Measurements from ENCODE around the gene ARMC9.

- TF ChIP-seq POLR2A (IDR thresholded peaks at IDR 0.05; ENCODE audit: low read depth, low read length) (no peak), EZH2 (IDR thresholded peaks at IDR 0.05; ENCODE audit: borderline replicate concordance, low read depth, low read length, severe bottlenecking) (no peak), CTCF (IDR thresholded peaks at IDR 0.05; ENCODE audit: extremely low read depth in 1 of 2, insufficient read depth in 1 of 2, low read depth in 1 of 2, low read length in 2 of 2) (no peak)
Observed at GRCh38 chr2:231336236-231336635, 137.8 kb downstream of the ARMC9 start.

Data from endothelial cell of umbilical vein (primary cell).